Neutrophil (primary cell): ENCODE data around the gene FAM89B.
A peak's percentile ranks its signal among the peaks of the same experiment; 100 is the strongest.

Experiments used
- H3K27ac ChIP-seq: fragments of 200-600 bp; sonication (generic); 2 replicates; pipeline ENCODE4 v1.5.1; 2016; ENCODE audit warnings: mild to moderate bottlenecking, moderate library complexity
- H3K27me3 ChIP-seq: fragments of 200-600 bp; sonication (generic); 2 replicates; pipeline ENCODE4 v1.6.0; 2016; ENCODE audit warnings: mild to moderate bottlenecking
- H3K36me3 ChIP-seq: fragments of 200-600 bp; sonication (generic); 2 replicates; pipeline ENCODE4 v1.5.1; 2017
- H3K4me1 ChIP-seq, 2 experiments: fragments of 200-600 bp in 1 of 2; sonication (generic) in 1 of 2; 1 replicate in 1 of 2; 2 replicates in 1 of 2; pipeline versions ENCODE4 v1.5.1 to v1.6.1; 2013 to 2016; ENCODE audit warnings: low read depth in 1 of 2, low read length in 1 of 2, mild to moderate bottlenecking in 1 of 2, moderate library complexity in 1 of 2; ENCODE audit not compliant: control insufficient read depth in 1 of 2, insufficient read depth in 1 of 2
- H3K4me3 ChIP-seq, 2 experiments: fragments of 200-600 bp in 1 of 2; sonication (generic) in 1 of 2; 1 replicate in 1 of 2; 2 replicates in 1 of 2; pipeline ENCODE4 v1.5.1; 2013 to 2016; ENCODE audit warnings: low read depth in 1 of 2, low read length in 1 of 2, mild to moderate bottlenecking in 1 of 2, moderate library complexity in 1 of 2
- H3K9me3 ChIP-seq: fragments of 200-600 bp; sonication (generic); 2 replicates; pipeline ENCODE4 v1.5.1; 2016
- CTCF ChIP-seq: fragments of 200-600 bp; sonication (generic); IDR thresholded peaks from 2 replicates; pipeline ENCODE4 v1.5.1; 2016; ENCODE audit warnings: antibody characterized with exemption

The FAM89B gene

GRCh38 chr11:65548395-65548794 lies 23.9 kb upstream of the FAM89B start:
- Histone ChIP-seq H3K4me1 (peaks cover 23 to 24% of the 10 kb centered on the region in 2 experiments), H3K27me3 (peaks cover 52% of the 10 kb centered on the region), H3K36me3 (no peaks in the 10 kb centered on the region), H3K27ac (no peak overlapping the region), H3K9me3 (no peaks in the 10 kb centered on the region), H3K4me3 (no peak overlapping the region)
- TF ChIP-seq CTCF, result no peak

- H3K9me3 ChIP-seq, result no peaks in the 10 kb centered on the region
- H3K27ac ChIP-seq, result no peak overlapping the region
- H3K36me3 ChIP-seq, result no peaks in the 10 kb centered on the region
- peaks cover 23 to 24% of the 10 kb centered on the region in 2 experiments for H3K4me1 ChIP-seq
- no peak for TF ChIP-seq CTCF
- H3K4me3 ChIP-seq, result no peak overlapping the region
- peaks cover 58% of the 10 kb centered on the region for H3K27me3 ChIP-seq
These were observed 23.2 kb upstream of the FAM89B start for GRCh38 chr11:65549096-65549495.

GRCh38 chr11:65551572-65552387 lies 20.6 kb upstream of the FAM89B start:
- no peaks in the 10 kb centered on the region for H3K9me3 ChIP-seq
- peak; percentile 79 for TF ChIP-seq CTCF
- no peaks in the 10 kb centered on the region for H3K36me3 ChIP-seq
- peaks cover 61% of the 10 kb centered on the region for H3K27me3 ChIP-seq
- H3K4me1 ChIP-seq, result peaks cover 10 to 13% of the 10 kb centered on the region in 2 experiments
- no peak overlapping the region for H3K4me3 ChIP-seq
- no peak overlapping the region for H3K27ac ChIP-seq

- Histone ChIP-seq H3K9me3 (no peaks in the 10 kb centered on the region), H3K27ac (no peak overlapping the region), H3K4me3 (no peak overlapping the region), H3K36me3 (no peaks in the 10 kb centered on the region), H3K4me1 (peaks cover 6 to 10% of the 10 kb centered on the region in 2 experiments), H3K27me3 (peaks cover 66% of the 10 kb centered on the region)
- no peak for TF ChIP-seq CTCF
These were observed 19.9 kb upstream of the FAM89B start for GRCh38 chr11:65552388-65552951.

- Histone ChIP-seq H3K9me3 (no peaks in the 10 kb centered on the region), H3K27ac (no peak overlapping the region), H3K36me3 (no peaks in the 10 kb centered on the region), H3K4me3 (no peak overlapping the region), H3K4me1 (peaks cover 10 to 13% of the 10 kb centered on the region in 2 experiments), H3K27me3 (peaks cover 66% of the 10 kb centered on the region)
- no peak for TF ChIP-seq CTCF
These were observed 18.9 kb upstream of the FAM89B start for GRCh38 chr11:65553301-65554001.
